GM18508 (cell line): ENCODE measurements around the gene MMP28.
"Not testable (repeated sequence)": the region's sequence is repeated elsewhere in the genome, so short reads cannot be mapped to it uniquely, and the experiment has no call there.

Source experiments
- ATAC-seq: cut with Tn5 transposase; IDR thresholded peaks from one replicate; pipeline ENCODE4 v1.9.1; 2021; ENCODE audit warnings: moderate number of reproducible peaks; ENCODE audit not compliant: insufficient read depth, unreplicated experiment

MMP28 gene

GRCh38 chr17:35768797-35769196 is 26.6 kb downstream of the MMP28 start:
- ATAC-seq: no peak

DNA sequence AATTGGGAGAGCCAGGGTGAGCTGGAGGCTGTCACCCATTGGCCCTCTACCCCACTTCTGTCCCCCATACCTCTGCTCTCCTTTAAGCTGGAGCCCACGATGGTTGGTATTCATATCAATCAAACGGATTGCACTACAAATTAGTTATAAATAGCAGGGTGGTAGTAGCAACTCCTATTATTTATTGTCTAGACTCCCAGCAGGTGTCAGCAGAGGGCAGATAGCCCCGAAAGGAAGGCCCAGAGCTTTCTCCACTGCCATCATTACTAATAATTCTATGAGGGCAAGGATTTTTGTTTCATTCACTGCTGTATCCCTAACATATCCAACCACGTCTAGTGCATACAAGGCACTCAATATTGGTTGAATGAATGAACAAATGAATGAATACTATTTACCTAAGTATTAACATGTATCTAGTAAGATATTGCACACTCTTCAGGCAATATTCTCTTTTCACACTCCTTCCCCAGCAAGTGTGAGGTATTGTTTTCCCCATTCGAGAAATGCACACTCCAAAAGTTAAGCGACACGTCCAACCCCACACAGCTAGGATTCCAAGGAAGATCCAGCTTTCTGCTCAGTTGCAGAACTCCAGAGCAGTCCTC is 28.4 kb downstream of the MMP28 start:
- no peak for ATAC-seq

DNA sequence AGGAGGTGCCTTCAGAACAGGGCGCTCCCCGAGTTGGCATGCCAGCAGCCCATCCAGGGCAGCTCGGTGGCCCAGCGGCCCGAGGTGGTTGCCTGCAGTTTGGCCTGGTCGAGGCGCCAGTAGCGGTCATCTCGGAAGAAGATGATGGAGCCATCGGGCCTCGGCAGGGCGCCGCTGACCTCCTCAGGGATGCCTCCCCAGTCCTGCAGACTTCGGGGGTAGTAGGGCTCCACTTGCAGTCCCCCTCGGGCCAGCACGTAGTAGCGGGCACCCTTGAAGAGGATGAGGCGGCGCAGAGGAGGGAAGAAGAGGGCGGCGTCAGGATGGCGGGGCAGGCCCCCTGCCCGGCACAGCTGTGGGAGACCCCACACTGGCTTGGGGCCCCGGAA is 29.0 kb downstream of the MMP28 start:
- no peak for ATAC-seq

DNA sequence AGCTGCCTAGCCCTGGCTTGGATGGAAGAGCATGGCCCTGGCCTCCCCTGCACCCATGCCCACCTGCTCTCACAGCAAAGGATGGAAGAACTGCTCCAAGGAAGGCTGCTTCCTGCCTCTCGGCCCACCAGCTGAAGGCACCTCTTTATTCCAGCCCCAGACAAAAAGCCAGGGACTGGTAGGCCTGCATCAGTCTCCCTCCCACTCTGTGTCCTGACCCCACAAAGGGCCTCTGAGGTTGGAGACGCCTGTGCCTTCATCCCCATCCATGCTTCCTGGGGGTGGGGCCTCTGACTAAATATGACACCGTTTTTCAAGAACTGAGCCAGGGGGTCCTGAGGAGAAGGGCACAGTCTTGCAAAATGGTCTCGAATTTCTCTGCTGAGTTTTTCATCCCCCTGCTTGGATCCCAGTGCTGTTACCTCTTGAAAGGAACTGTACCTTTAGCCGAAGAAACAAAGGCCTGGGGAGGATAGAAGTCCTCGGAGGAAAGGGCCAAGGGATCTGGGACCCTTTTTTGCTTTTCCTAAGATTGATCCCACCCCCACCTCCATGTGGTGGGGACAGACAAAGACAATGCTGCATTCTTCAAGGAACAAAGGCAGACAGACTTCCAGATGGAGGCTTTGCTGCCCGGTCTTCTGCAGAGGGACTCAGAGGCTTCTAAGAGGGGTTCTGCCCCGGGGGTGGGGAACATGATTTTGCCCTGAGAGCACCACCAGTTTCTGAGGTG is 29.5 kb downstream of the MMP28 start:
- ATAC-seq: no peak

DNA sequence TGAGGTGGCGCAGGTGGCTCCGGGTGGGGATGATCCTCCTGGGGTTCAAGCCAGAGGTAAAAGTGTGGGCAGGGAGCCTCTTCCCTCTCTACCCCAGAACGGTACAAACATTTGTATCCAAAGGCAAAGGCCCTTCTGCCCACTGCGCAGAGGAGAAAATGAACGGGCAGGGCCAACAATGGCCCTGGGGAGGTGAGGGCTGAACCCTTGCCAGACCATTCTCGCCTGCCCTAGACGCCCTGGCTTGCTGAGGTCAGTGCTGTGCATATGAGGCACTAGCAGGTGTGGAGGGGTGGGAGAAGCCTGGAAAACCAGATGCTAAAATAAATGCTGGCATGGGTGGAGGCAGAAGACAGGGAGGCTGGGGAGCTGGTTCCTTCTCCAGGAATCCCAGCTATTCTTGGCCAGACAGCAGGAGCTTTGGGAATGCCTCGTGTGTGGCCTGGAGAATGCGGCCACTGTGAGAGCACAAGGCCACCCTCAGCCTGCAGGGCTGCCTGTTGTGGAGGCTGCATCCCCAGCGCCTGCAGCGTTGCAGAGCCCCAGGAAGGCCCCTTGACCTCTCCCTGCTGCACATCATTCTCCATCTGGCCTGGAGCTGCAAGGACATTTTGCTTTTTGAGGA is 30.2 kb downstream of the MMP28 start:
- no peak for ATAC-seq

- ATAC-seq: no peak
Measured at GRCh38 chr17:35764123-35764991, 31.1 kb downstream of the MMP28 start.

DNA sequence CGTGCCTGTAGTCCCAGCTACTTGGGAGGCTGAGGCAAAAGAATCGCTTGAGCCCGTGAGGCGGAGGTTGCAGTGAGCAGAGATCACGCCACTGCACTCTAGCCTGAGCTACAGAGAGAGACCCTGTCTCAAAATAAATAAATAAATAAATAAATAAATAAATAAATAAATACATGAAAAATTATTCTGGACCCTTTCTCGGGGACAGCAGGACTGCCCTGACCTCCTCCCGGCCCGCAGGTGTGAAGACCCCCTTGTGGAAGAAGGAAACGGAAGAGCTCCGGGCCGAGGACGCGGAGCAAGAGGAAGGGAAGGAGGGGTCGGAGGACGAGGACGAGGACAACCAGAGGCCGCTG is 31.7 kb downstream of the MMP28 start:
- no peak for ATAC-seq

DNA sequence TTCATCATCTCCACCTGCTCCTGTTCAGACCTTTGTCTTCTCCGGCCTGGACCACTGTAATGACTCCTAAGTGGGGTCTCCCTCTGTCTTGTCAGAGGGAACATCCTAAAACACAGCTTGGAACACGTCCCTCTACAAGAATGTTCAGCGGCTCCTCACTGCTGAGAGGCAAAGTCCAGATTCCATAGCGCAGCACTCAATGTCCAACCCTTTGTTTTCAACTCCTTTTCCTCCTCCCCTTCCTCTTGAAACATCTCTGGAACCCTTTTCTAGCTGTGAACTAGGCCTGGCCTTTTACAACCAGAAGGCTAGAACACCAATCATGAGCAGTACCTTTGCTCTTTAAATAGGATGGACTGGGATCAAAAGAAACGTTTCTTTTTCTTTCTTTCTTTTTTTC is 33.8 kb downstream of the MMP28 start:
- ATAC-seq: no peak

- no peak for ATAC-seq
Measured at GRCh38 chr17:35760587-35760986, 34.9 kb downstream of the MMP28 start, which contains the start of gene C17orf50. Gene C17orf50 (plus strand): TSS chr17:35760887. CDS start chr17:35760942, 55 bp downstream.

DNA sequence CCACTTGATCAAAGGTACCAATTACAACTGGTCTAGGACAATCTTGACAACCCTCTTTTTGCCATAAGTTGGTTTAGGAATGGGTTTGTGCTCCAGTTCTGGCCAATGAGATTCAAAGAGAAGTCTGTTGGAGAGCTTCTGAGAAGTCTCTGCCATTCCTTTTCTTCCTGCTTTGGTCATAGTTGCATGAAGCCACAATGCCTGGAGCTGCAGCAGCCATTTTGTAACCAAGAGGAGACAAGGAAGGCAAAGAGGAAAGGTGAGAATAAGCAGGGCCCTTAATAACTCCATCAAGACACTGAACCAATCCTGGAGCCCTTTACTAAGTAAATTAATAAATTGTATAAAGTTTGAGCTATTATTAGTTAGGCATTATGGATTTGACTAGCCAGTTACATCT is 38.2 kb downstream of the MMP28 start:
- no peak for ATAC-seq

DNA sequence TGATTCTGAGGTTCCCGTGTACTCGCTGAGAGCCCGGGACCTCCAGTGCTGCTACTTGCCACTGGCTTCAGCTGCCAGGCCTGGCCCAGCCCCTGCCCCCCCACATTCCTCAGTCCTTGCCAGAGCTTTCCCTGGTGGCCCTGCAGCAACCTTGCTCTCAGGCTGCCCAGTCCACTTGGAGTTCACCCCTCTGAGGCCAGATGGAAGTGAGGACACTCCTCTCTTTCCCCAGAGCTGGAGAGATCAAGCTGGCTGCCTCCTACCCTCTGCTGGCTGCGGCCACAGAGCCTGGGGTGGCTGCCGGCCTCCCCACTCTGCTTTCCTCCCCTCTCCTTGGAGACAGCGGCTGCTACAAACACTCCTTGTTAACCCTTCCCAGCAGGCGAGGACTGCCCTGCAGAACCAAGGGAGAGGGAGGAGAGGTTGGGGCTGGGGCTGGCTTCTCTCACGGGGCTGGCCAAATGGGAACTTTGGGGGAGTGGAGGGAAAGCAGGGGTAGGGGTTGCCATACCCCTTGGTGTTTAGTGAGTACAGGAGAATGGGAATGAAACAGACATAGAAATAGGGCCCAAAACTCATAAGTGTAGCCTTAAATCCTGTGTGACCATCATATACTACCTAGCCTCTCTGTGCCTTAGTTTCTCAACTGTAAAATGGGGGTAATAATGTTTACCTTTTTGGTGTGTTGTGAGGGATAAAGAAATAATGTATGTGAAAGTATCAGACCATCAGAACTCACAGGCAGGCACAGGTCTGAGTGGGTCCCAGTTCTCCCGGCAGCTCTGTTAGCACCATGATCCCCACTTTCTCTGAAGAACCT is 42.3 kb downstream of the MMP28 start, which contains the start of gene GAS2L2:
TSS of gene GAS2L2 (minus strand) at position 295 of the 820 bp plus-strand sequence. CDS start 389 bp downstream, outside the sequence.
- ATAC-seq: no peak

- ATAC-seq: no peak
Measured at GRCh38 chr17:35752471-35752870, 43.0 kb downstream of the MMP28 start.

DNA sequence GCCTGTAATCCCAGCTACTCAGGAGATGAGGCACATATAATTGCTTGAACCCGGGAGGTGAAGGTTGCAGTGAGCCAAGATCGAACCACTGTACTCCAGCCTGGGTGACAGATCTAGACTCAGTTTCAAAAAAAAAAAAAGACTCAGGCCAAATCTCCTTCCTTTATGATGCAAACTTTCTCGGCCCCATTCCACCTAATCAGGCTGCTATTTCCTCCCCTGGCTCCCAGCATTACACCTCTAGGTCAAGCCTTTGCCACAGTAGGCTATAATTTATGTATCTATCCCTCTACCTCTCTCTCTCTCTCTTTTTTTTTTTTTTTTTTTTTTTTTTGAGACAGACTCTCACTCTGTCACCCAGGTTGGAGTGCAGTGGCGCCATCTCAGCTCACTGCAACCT is 43.9 kb downstream of the MMP28 start:
- not testable (repeated sequence) for ATAC-seq

GRCh38 chr17:35750526-35751395 is 44.7 kb downstream of the MMP28 start:
- ATAC-seq: no peak

- ATAC-seq: no peak
Measured at GRCh38 chr17:35749560-35750412, 45.7 kb downstream of the MMP28 start.

DNA sequence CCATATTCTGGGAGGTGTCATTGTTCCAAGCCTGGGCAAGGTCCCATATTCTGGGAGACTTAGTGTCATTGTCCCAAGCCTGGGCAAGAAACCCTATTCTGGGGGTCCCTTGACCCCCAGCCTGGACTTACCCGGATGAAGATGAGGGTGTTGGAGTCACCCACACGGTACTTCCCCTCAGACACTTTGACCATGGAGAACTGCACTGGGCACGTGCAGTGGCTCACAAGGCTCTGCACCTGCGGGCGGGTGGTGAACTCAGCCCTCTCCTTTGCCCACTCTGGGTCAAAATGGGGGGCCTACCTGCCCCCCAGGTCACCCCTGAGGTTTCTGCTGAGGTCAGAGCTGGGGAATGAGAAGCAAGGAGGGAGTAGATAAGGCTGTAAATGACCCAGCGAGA is 46.5 kb downstream of the MMP28 start:
- no peak for ATAC-seq

DNA sequence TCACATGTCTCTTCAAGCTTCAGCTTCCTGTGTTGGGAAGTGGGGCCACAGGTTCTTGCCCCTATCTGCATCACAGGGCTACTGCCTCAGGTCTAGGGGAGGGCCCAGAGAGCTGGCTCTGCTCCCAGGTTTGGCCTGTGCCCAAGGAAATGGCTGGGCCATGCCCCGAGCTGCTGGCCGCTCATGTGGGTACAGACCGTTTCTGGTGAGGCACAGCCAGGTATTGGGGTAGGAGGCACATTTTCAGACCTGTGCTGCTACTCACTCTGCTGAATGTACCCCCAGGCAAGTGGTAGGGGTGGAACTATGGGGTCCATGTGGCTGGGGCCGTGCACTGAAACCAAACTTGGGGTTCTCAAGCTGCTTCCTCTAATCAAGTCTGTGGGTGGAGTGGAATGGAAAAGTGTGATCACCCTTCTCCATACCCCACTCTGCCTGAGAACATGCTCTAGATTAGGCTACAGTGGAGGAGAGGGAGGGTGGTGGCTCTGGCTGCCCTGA is 47.0 kb downstream of the MMP28 start:
- ATAC-seq: no peak

DNA sequence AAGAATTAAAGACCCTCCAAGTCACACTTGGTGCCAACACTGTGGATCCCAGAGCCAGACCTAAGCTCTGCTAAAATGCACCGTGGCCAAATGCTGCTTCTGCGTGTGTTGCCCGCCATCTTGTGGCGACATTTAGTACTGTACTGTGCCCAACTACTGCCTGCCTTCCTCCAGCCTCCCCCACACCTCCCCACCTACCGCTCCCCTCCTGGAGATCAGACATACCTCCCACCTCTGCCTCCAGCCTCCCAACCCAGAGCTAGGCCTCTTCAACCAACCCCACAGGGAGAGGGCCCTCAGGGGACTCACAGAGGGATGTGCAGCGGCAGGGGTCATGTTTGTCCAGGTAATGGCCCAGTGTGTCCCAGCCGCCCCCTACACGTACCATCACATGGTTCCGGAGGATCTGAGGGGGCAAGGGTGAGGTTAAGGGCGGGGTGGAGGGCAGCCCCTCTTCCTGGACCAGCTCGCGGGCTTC is 47.9 kb downstream of the MMP28 start:
- ATAC-seq: no peak
